HCT116 (cell line): ENCODE results near the gene CAMKK2. TPM values are rescaled to one million over a fixed set of nuclear protein-coding genes. Genes with fewer than 3 reads are reported as not detected.
"Not testable (repeated sequence)": the region's sequence is repeated elsewhere in the genome, so short reads cannot be mapped to it uniquely, and the experiment has no call there.

Experiments used
- ATAC-seq: fragments of 200-7000 bp; cut with Tn5 transposase; 2 replicates; pipeline ENCODE4 v1.9.1; 2020; ENCODE audit warnings: mild to moderate bottlenecking, moderate library complexity
- BruUV-seq: library from RNA; stranded (reverse); fragments of 400-500 nt; replicated peaks from 2 replicates; lab custom pipeline; 2021; lab: Mats Ljungman, UMichigan
- CTCF ChIA-PET: fragments of 300-600 bp; sonication (Branson Sonifier 250); formaldehyde crosslinking; loops from one replicate; lab custom pipeline; 2021; ENCODE audit warnings: antibody characterized with exemption; lab: Charles Lee
- POLR2A ChIA-PET: fragments of 300-600, 350-600 bp; sonication (Branson Sonifier 250); formaldehyde crosslinking; loops from one replicate; lab custom pipeline; 2021; ENCODE audit warnings: antibody characterized with exemption; lab: Charles Lee
- RAD21 ChIA-PET, 2 experiments: fragments of 300-600 bp; sonication (Branson Sonifier 250); formaldehyde crosslinking; loops; one replicate each; lab custom pipeline; 2023; ENCODE audit warnings: low total read pairs in 2 of 2; ENCODE audit not compliant: uncharacterized antibody in 2 of 2, unreplicated experiment in 2 of 2, low non-redundant PET in 1 of 2; lab: Charles Lee
- DNase-seq: peaks from one replicate; pipeline ENCODE4 v3.0.0-alpha.2; 2010; ENCODE audit warnings: low read depth, low spot score
- H2AFZ ChIP-seq: fragments of 200-600 bp; shearing (Covaris generic), sonication (generic); 2 replicates; pipeline ENCODE4 v1.6.1; 2017; ENCODE audit warnings: low read depth, mixed run types, mixed read lengths, antibody characterized with exemption, low read length; ENCODE audit not compliant: poor library complexity, severe bottlenecking
- H3K27ac ChIP-seq: 2 replicates; pipeline ENCODE4 v1.5.1; 2012; ENCODE audit warnings: low read depth, low read length
- H3K27me3 ChIP-seq: fragments of 200-600 bp; sonication (generic); 2 replicates; pipeline ENCODE4 v1.6.1; 2016; ENCODE audit warnings: mixed run types, low read length, mixed read lengths; ENCODE audit not compliant: insufficient read depth
- H3K36me3 ChIP-seq, 2 experiments: fragments of 200-500 bp in 1 of 2; fragments of 200-600 bp in 1 of 2; sonication (Bioruptor generic) in 1 of 2; sonication (generic) in 1 of 2; 2 replicates each; pipeline versions ENCODE4 v1.5.1 to v1.6.1; 2014 to 2016; ENCODE audit warnings: low read length in 2 of 2, inconsistent platforms in 1 of 2, mixed read lengths in 1 of 2, mixed run types in 1 of 2; ENCODE audit not compliant: insufficient read depth in 2 of 2, control insufficient read depth in 1 of 2
- H3K4me1 ChIP-seq, 2 experiments: fragments of 200-600 bp in 1 of 2; sonication (generic) in 1 of 2; 2 replicates each; pipeline versions ENCODE4 v1.5.1 to v1.6.1; 2012 to 2017; ENCODE audit warnings: low read length in 2 of 2, inconsistent platforms in 1 of 2, mild to moderate bottlenecking in 1 of 2, mixed read lengths in 1 of 2, mixed run types in 1 of 2, moderate library complexity in 1 of 2; ENCODE audit not compliant: insufficient read depth in 2 of 2, control insufficient read depth in 1 of 2
- H3K4me2 ChIP-seq: fragments of 200-600 bp; sonication (generic); 2 replicates; pipeline ENCODE4 v1.6.1; 2017; ENCODE audit warnings: mixed run types, low read length, mixed read lengths
- H3K4me3 ChIP-seq, 2 experiments: fragments of 200-600 bp in 1 of 2; sonication (generic) in 1 of 2; replicated peaks in 1 of 2; 2 replicates each; pipeline ENCODE4 v1.5.1; 2011 to 2016; ENCODE audit warnings: low read length in 2 of 2, control low read depth in 1 of 2, low read depth in 1 of 2, mild to moderate bottlenecking in 1 of 2, mixed read lengths in 1 of 2, mixed run types in 1 of 2
- H3K79me2 ChIP-seq: fragments of 200-600 bp; sonication (generic); 2 replicates; pipeline ENCODE4 v1.6.1; 2017; ENCODE audit warnings: mild to moderate bottlenecking, mixed run types, low read length, moderate library complexity, mixed read lengths; ENCODE audit not compliant: insufficient read depth
- H3K9ac ChIP-seq: fragments of 200-600 bp; sonication (generic); 2 replicates; pipeline ENCODE4 v1.6.1; 2016; ENCODE audit warnings: low read length, mixed read lengths
- H3K9me2 ChIP-seq: fragments of 200-600 bp; sonication (generic), shearing (Covaris generic); 2 replicates; pipeline ENCODE4 v1.6.1; 2017; ENCODE audit warnings: mixed run types, mild to moderate bottlenecking, moderate library complexity; ENCODE audit not compliant: insufficient read depth
- H3K9me3 ChIP-seq, 2 experiments: fragments of 200-500 bp in 1 of 2; fragments of 200-600 bp in 1 of 2; sonication (Bioruptor generic) in 1 of 2; sonication (generic) in 1 of 2; 2 replicates each; pipeline ENCODE4 v1.6.1; 2014 to 2017; ENCODE audit warnings: low read length in 2 of 2, mixed read lengths in 2 of 2, inconsistent platforms in 1 of 2, low read depth in 1 of 2, mild to moderate bottlenecking in 1 of 2, mixed run types in 1 of 2, moderate library complexity in 1 of 2; ENCODE audit not compliant: control insufficient read depth in 1 of 2, insufficient read depth in 1 of 2
- H4K20me1 ChIP-seq: fragments of 200-600 bp; sonication (generic), shearing (Covaris generic); 2 replicates; pipeline ENCODE4 v1.6.1; 2017; ENCODE audit warnings: mixed run types, mild to moderate bottlenecking, moderate library complexity; ENCODE audit not compliant: insufficient read depth
- FOSL1 ChIP-seq: IDR thresholded peaks from 2 replicates; pipeline ENCODE4 v1.6.1; 2012; ENCODE audit warnings: low read depth
- JUND ChIP-seq: IDR thresholded peaks from 2 replicates; pipeline ENCODE4 v1.6.1; 2012
- POLR2AphosphoS5 ChIP-seq: IDR thresholded peaks from 2 replicates; pipeline ENCODE4 v1.6.1; 2011; ENCODE audit warnings: mild to moderate bottlenecking, low read depth, low read length, moderate library complexity
- RAD21 ChIP-seq: IDR thresholded peaks from 2 replicates; pipeline ENCODE4 v1.6.1; 2012; ENCODE audit warnings: low read depth, mild to moderate bottlenecking
- SRF ChIP-seq: IDR thresholded peaks from 2 replicates; pipeline ENCODE4 v1.6.1; 2012; ENCODE audit warnings: low read depth
- intact Hi-C: fragments of 100-400 bp; cut with micrococcal nuclease; formaldehyde crosslinking; loops from 2 replicates; pipeline ENCODE4 v1.10.0; 2022
- total RNA-seq: library from RNA; stranded (reverse); gene quantifications from one replicate; pipeline ENCODE4 v1.2.1, GENCODE V29; 2021; ENCODE audit not compliant: unreplicated experiment
- TF ChIP-seq, protein P1 (sequence below): IDR thresholded peaks from 2 replicates; pipeline ENCODE4 v1.6.1; 2012
- TF ChIP-seq, protein P2 (sequence below), 3 experiments: fragments of 200-600 bp in 1 of 3; sonication (generic) in 1 of 3; IDR thresholded peaks in 2 of 3; conservative IDR thresholded peaks in 1 of 3; 2 replicates each; pipeline ENCODE4 v1.5.1; 2012 to 2017; ENCODE audit warnings: low read depth in 2 of 3, low read length in 2 of 3, antibody characterized with exemption in 1 of 3, borderline replicate concordance in 1 of 3, control low read depth in 1 of 3, mild to moderate bottlenecking in 1 of 3, mixed read lengths in 1 of 3, mixed run types in 1 of 3, moderate library complexity in 1 of 3; ENCODE audit not compliant: insufficient read depth in 1 of 3

Gene CAMKK2
- total RNA-seq, 1 experiment from 2014 or later, result 33.8 TPM

DNA sequence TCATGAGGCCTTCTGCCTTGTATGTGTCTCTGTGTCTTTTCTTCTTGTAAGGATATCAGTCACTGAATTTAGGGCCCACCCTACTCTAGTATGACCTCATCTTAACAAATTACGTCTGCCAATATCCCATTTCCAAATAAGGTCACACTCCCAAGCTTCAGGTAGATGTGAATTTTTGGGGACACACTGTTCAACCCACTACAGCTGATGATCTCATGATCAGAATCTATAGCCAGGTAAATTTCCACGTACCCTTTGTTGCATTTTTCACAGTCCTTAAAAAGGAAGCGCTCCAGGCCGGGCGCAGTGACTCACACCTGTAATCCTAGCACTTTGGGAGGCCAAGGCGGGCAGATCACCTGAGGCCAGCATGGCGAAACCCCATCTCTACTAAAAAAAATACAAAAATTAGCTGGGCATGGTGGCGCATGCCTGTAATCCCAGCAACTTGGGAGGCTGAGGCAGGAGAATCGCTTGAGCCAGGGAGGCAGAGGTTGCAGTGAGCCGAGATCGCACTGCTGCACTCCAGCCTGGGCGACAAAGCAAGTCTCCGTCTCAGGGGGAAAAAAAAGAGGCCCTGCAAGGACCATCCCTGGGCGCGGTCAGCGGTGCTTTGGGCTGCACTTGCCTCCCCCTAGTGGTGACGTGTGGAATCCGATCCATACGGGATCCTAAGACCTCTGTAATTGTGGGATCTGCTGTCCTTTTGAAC is 66.5 kb downstream of the CAMKK2 start:
- BruUV-seq, result not testable (repeated sequence)
- DNase-seq, result peak; percentile 73

More for the DNA sequence above, 66.5 kb downstream of the CAMKK2 start:
- RAD21 ChIA-PET, H3K36me3 ChIP-seq, H3K9me3 ChIP-seq, H3K79me2 ChIP-seq, H3K9me2 ChIP-seq, H3K27me3 ChIP-seq, H4K20me1 ChIP-seq: not testable (repeated sequence)
- intact Hi-C loops, result loop anchor here (1.0 to 5.0 kb wide), 3 partner anchors 118 to 223 kb away; no protein-coding TSS in a partner anchor
- Histone ChIP-seq H3K4me1 (peaks cover 13 to 20% of the 10 kb centered on the region in 2 experiments), H3K9ac (peak overlapping the region; percentile 6), H2AFZ (peak overlapping the region; percentile 39), H3K4me2 (peak overlapping the region; percentile 69), H3K27ac (peak overlapping the region; percentile 75), H3K4me3 (peak overlapping the region in 1 of 2 experiments; percentile 25; a peak in 1 of 4 replicates)
- TF ChIP-seq SRF (peak; percentile 93), RAD21 (peak; percentile 87), JUND (0 out of 2 replicates have a peak, but pooled peaks have one; percentile 42), POLR2AphosphoS5 (peak; percentile 26), FOSL1 (peak; percentile 62)
- TF ChIP-seq, protein P1, sequence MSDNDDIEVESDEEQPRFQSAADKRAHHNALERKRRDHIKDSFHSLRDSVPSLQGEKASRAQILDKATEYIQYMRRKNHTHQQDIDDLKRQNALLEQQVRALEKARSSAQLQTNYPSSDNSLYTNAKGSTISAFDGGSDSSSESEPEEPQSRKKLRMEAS, result peak; percentile 42; the same call in 1 of the 2 replicates
- TF ChIP-seq, protein P2, sequence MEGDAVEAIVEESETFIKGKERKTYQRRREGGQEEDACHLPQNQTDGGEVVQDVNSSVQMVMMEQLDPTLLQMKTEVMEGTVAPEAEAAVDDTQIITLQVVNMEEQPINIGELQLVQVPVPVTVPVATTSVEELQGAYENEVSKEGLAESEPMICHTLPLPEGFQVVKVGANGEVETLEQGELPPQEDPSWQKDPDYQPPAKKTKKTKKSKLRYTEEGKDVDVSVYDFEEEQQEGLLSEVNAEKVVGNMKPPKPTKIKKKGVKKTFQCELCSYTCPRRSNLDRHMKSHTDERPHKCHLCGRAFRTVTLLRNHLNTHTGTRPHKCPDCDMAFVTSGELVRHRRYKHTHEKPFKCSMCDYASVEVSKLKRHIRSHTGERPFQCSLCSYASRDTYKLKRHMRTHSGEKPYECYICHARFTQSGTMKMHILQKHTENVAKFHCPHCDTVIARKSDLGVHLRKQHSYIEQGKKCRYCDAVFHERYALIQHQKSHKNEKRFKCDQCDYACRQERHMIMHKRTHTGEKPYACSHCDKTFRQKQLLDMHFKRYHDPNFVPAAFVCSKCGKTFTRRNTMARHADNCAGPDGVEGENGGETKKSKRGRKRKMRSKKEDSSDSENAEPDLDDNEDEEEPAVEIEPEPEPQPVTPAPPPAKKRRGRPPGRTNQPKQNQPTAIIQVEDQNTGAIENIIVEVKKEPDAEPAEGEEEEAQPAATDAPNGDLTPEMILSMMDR (IDR thresholded peaks at IDR 0.05 in 2 of 3, conservative IDR thresholded peaks at IDR 0.05 in 1 of 3; ENCODE audit: borderline replicate concordance in 1 of 3, insufficient read depth in 1 of 3, low read depth in 2 of 3, low read length in 2 of 3), result peak; percentile 75 to 91 (median 83); a peak in 5 of 6 replicates
- peak; percentile 93 for ATAC-seq
- POLR2A ChIA-PET, result interaction anchor here (0.9 kb wide), 1 partner anchor 9 kb away, joined by 3 read pairs; no protein-coding TSS in a partner anchor
- CTCF ChIA-PET, result interaction anchor here (1.0 to 2.0 kb wide), 5 partner anchors 9 to 247 kb away, joined by 3 to 7 read pairs (median 3); no protein-coding TSS in a partner anchor
